Loucy (cell line): Measurements from ENCODE around the gene AMPD1.

Experiments used
- EZH2phosphoT487 ChIP-seq: fragments of 200-600 bp; IDR thresholded peaks from 2 replicates; pipeline ENCODE4 v1.6.1; 2018; ENCODE audit warnings: antibody characterized with exemption, mild to moderate bottlenecking, moderate library complexity, borderline replicate concordance
- TF ChIP-seq, protein P1 (sequence below): fragments of 200-600 bp; sonication (generic); conservative IDR thresholded peaks from 2 replicates; pipeline ENCODE4 v1.5.1; 2014; ENCODE audit warnings: mild to moderate bottlenecking, antibody characterized with exemption, low read length

DNA sequence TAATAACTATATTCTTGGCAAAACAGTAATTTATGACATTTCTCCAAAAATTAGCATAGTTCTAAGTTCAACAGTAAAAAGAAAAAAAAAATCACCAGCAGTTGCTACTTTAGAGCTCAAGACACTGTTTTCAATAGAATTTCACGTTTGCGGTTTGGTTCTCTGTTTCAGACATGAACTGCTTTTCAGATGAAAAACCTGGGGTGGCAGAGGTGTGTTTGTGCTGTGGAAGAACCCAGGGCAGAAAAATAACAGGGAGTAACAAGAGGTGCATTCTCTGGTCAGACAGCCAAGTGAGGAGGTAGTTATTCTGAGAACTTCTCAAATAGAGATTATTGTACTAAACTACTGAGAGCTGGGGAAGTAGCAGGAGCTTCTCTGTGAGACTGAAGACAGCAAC lies 12.3 kb upstream of the AMPD1 start:
- TF ChIP-seq EZH2phosphoT487, result no peak
- TF ChIP-seq, protein P1, sequence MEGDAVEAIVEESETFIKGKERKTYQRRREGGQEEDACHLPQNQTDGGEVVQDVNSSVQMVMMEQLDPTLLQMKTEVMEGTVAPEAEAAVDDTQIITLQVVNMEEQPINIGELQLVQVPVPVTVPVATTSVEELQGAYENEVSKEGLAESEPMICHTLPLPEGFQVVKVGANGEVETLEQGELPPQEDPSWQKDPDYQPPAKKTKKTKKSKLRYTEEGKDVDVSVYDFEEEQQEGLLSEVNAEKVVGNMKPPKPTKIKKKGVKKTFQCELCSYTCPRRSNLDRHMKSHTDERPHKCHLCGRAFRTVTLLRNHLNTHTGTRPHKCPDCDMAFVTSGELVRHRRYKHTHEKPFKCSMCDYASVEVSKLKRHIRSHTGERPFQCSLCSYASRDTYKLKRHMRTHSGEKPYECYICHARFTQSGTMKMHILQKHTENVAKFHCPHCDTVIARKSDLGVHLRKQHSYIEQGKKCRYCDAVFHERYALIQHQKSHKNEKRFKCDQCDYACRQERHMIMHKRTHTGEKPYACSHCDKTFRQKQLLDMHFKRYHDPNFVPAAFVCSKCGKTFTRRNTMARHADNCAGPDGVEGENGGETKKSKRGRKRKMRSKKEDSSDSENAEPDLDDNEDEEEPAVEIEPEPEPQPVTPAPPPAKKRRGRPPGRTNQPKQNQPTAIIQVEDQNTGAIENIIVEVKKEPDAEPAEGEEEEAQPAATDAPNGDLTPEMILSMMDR, result no peak
